HG02970 (cell line): Measurements from ENCODE around the gene CTNNA3.

Experiments
- ATAC-seq: cut with Tn5 transposase; IDR thresholded peaks from one replicate; pipeline ENCODE4 v1.9.1; 2021; ENCODE audit warnings: mild to moderate bottlenecking, moderate library complexity, moderate number of reproducible peaks; ENCODE audit not compliant: unreplicated experiment, low FRiP score

Gene CTNNA3

DNA sequence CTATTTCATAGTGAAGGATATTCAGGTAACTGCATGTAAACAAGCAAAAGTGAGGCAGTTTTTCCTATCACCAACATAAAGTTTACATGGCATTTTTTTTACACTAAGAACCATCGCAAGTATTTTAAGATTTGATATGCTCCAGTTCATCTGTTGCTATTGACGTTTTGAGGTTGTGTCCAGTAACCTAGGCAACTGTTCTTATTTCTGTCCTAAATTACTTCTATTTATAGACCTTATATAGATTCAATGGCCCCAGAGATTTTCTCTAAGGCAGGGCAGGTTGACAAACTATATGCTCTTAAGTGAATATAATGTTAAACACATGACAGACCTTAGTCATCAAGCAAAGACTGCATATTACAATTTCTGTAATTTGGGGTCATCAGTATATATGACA lies 1600.4 kb downstream of the CTNNA3 start:
- no peak for ATAC-seq

- no peak for ATAC-seq
Measured at GRCh38 chr10:66085906-66086305, 1610.1 kb downstream of the CTNNA3 start.

DNA sequence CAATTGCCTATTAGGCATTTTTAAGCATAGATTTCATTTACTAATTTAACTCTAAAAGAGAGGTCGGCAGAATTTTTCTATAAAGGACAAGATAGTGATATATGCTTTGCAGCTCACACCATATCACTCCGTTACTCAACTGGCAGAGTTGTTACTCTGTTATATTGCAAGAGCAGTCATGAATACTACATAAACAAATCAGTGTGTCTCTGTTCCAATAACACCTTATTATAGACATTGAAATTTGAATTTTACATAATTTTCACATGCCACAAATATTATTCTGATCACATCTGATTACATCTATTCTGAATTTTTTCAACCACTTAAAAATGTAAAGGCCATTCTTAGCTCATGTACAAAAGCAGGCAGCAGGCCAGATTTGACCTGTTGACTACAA lies 1624.1 kb downstream of the CTNNA3 start:
- no peak for ATAC-seq

GRCh38 chr10:66058594-66058993 lies 1637.4 kb downstream of the CTNNA3 start:
- no peak for ATAC-seq

- no peak for ATAC-seq
Measured at GRCh38 chr10:66049335-66049734, 1646.7 kb downstream of the CTNNA3 start.

- no peak for ATAC-seq
Measured at GRCh38 chr10:66045859-66046258, 1650.1 kb downstream of the CTNNA3 start.

GRCh38 chr10:66041771-66042170 lies 1654.2 kb downstream of the CTNNA3 start:
- no peak for ATAC-seq

- ATAC-seq, result no peak
Measured at GRCh38 chr10:66038623-66039022, 1657.4 kb downstream of the CTNNA3 start.

DNA sequence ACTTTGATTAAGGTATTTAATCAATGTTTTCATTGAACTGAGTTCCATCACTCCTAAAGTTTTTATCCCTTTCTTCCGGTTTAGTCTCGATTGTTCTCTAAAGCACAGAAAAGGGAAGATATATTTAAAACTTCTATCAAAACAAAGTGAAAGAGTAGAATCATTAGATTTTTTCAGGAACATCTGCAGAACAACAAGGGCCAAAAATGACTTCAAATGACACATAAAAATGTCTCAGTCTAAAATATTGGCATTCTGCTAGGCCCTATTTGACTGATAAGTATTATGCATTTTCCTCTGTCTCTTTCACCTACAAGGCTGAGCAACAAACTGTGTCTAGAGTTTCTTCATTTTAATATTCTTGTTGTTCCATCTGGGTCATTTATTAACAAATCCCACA lies 1669.7 kb downstream of the CTNNA3 start:
- no peak for ATAC-seq

GRCh38 chr10:66025186-66025585 lies 1670.8 kb downstream of the CTNNA3 start:
- ATAC-seq, result no peak

DNA sequence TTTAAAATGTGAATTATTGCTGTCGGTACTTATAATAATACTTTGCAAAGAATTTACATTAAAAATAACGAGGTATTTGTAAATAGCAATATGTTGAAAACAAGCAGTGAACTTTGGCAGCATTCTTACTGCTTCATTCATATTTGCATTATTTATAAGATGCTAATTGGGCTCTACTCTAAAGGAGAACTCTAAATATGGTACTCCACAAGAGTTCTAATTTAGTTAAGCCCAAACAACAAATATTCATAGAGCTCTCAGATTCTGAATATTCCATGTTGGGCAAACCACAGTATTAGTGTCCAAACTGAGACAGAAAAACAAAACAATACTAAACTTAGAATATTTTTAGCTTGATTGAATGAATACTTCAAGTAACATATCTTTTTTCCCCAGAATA lies 1674.6 kb downstream of the CTNNA3 start:
- no peak for ATAC-seq

- ATAC-seq, result no peak
Measured at GRCh38 chr10:66008221-66008620, 1687.8 kb downstream of the CTNNA3 start.

- ATAC-seq, result no peak
Measured at GRCh38 chr10:66006411-66006810, 1689.6 kb downstream of the CTNNA3 start.

- ATAC-seq, result no peak
Measured at GRCh38 chr10:65993451-65993850, 1702.5 kb downstream of the CTNNA3 start.

GRCh38 chr10:65968871-65969270 lies 1727.1 kb downstream of the CTNNA3 start:
- no peak for ATAC-seq

DNA sequence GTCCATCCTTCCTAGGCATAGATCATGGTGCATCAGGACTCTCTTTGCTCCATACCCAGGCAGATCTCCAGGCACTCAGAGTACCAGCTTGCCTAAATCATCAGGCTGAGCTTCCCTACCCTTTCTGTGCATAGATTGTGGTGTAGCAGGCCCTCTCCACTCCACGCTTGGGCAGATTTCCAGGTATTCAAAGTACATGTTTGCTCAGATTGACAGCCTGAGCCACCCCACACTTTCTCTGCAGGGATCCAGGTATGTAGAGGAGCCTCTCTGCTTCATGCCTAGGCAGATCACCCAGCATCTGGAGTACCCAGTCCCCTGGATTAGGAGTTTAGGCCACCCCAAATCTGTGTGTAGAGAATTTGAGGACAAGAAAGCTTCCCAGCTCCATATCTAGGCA lies 1727.6 kb downstream of the CTNNA3 start:
- ATAC-seq, result no peak

DNA sequence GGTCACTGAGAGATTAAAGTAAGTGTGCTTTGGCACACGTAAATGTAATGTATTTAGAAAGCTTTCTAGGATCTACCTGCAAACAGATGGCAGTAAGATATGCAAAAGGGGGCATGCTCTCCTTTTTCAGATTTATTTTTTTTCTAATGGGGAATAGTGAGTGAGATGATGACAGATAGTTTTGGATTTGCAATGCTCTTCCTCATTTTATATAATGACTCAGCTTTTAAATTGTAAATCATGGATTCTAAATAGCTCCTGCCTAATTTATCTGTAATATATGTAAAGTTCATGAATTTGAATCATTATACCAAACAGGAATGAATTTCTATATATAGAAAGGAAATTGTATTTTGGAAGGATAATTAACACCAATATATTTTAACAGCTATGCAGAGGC lies 1731.8 kb downstream of the CTNNA3 start:
- no peak for ATAC-seq

- no peak for ATAC-seq
Measured at GRCh38 chr10:65952086-65952485, 1743.9 kb downstream of the CTNNA3 start.

- ATAC-seq, result no peak
Measured at GRCh38 chr10:65950075-65950474, 1745.9 kb downstream of the CTNNA3 start.

DNA sequence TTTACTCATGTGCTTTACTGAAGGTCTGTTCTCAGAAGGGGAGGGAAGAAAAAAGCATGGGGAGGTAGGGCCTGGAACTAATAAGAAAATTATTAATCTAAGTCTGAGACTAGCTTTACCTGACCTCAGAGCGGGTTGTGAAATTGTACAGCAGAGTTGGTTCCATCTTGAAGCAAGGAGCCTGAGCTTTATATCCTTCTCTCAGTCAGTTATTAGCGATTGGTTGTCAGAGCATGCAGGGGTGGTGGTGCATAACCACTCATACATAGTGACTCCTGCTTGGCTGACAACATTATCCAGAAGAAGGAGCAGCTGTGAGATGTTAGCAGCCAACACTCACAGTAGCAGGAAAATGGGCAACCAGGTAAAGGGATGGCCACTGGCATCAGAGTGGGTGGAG lies 1746.5 kb downstream of the CTNNA3 start:
- no peak for ATAC-seq

DNA sequence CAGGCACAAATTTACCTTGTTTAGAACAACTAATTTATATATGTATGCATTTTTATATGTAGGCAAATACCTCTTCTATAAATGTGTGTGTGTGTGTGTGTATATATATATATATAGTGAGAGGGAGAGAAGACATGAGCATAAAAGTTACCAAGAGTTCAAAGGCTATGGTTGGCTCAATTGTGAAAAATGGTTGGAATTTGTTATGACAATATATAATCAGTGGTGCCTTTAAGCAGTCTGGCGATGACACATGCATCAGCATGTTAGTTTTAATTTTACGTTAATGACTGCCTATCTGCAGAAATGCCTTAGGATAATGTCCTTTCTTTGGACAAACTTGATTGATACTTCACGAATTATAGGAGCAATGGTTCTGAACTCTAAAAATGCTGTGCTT lies 1750.9 kb downstream of the CTNNA3 start:
- ATAC-seq, result no peak

DNA sequence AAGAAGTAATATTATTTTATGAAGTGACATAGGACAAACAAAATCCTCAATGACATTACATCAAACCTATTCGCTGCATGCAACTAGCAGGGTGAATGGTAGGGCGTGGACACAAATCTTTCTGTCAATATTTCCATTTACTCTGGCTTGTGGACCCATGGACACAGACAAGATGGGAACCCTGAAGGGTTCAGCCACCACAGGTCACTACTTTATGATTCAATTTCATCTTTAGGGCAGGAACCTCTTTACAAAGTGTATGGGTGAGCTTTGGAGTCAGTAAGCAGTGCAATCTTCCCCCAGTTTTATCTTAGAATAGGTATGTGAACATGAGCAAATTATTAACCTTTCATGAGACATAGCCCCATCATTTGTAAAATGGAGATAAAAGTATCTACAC lies 1752.5 kb downstream of the CTNNA3 start:
- no peak for ATAC-seq
